Kidney (tissue), 14 donors: ENCODE results near the gene HES4. TPM values are rescaled to one million over a fixed set of nuclear protein-coding genes. Genes with fewer than 3 reads are reported as not detected.
A peak's percentile ranks its signal among the peaks of the same experiment; 100 is the strongest.

ENCODE experiments used
- DNase-seq, 5 donors: peaks; one replicate each; pipeline ENCODE4 v3.0.0-alpha.2; 2013 to 2020
- FAIRE-seq: peaks from 2 replicates; lab custom pipeline; 2012; peaks lifted over from hg19 to GRCh38; lab: Jason Lieb, UNC
- H3K27ac ChIP-seq, 2 donors: one replicate each; pipeline ENCODE4 v1.7.0; 2013; ENCODE audit warnings: low read depth in 2 of 2, low read length in 2 of 2, inconsistent platforms in 1 of 2
- H3K27me3 ChIP-seq: one replicate; pipeline ENCODE4 v1.7.1; 2013; ENCODE audit warnings: low read length, inconsistent platforms; ENCODE audit not compliant: control insufficient read depth, insufficient read depth
- H3K36me3 ChIP-seq, 3 donors: one replicate each; pipeline versions ENCODE4 v1.7.0 to v1.7.1; 2013; ENCODE audit warnings: low read length in 3 of 3, control low read depth in 1 of 3, inconsistent platforms in 1 of 3; ENCODE audit not compliant: insufficient read depth in 3 of 3, control insufficient read depth in 2 of 3
- H3K4me1 ChIP-seq, 3 donors: one replicate each; pipeline versions ENCODE4 v1.7.0 to v1.7.1; 2013; ENCODE audit warnings: low read length in 3 of 3, inconsistent platforms in 1 of 3, low read depth in 1 of 3; ENCODE audit not compliant: control insufficient read depth in 2 of 3, insufficient read depth in 2 of 3
- H3K4me3 ChIP-seq, 3 donors: one replicate each; pipeline versions ENCODE4 v1.7.0 to v1.8.1; 2013; ENCODE audit warnings: low read length in 3 of 3, control low read depth in 1 of 3, inconsistent platforms in 1 of 3
- H3K9ac ChIP-seq, 3 donors: one replicate each; pipeline versions ENCODE4 v1.7.0 to v1.7.1; 2013; ENCODE audit warnings: low read length in 3 of 3, control low read depth in 1 of 3, inconsistent platforms in 1 of 3
- H3K9me3 ChIP-seq, 3 donors: one replicate each; pipeline versions ENCODE4 v1.7.0 to v1.7.1; 2013; ENCODE audit warnings: low read length in 3 of 3, control low read depth in 1 of 3, inconsistent platforms in 1 of 3; ENCODE audit not compliant: control insufficient read depth in 2 of 3, insufficient read depth in 1 of 3
- intact Hi-C: fragments of 100-400 bp; cut with DNase I; formaldehyde crosslinking; loops from one replicate; pipeline ENCODE4 v1.11.1; 2022
- polyA plus RNA-seq: library from polyadenylated mRNA; stranded (reverse); fragments of 350-450 nt; fragmentation: Illumina TruSeq; extraction: RNeasy Lipid Tissue Mini Kit (QIAGEN cat#74804); gene quantifications from one replicate; pipeline ENCODE4 v1.2.3, GENCODE V29; 2014; ENCODE audit warnings: low read depth, low replicate concordance; ENCODE audit not compliant: insufficient read depth
- total RNA-seq: library from RNA; stranded (reverse); fragmentation: NEBNext Ultra II Directional; extraction: Animal tissue kit (Norgen Biotek cat#: 25700); gene quantifications from one replicate; pipeline ENCODE4 v1.2.1, GENCODE V29; 2021
- TF ChIP-seq, protein P1 (sequence below): IDR thresholded peaks from 3 replicates; pipeline ENCODE4 v1.5.1; 2012; ENCODE audit warnings: mild to moderate bottlenecking, moderate library complexity, borderline replicate concordance; ENCODE audit not compliant: insufficient read depth; ENCODE audit errors: extremely low read depth
- donor health status: control.
- donor health status: control.
- donor health status: control.
- donor health status: control.
- donor health status: control.
- donor health status: DM: yes; HTN: yes; CAD: no.
- donor health status: Normal renal cell carcinoma (clear cell type).

Gene HES4
- total and polyA plus RNA-seq, 2 donors from 2014 or later: 15.8 to 32.0 TPM

- H3K4me3 ChIP-seq: no peak overlapping the region
- peaks cover 9% of the 10 kb centered on the region for H3K27me3 ChIP-seq
- no peak overlapping the region for H3K27ac ChIP-seq
- no peaks in the 10 kb centered on the region for H3K36me3 ChIP-seq
- peaks cover 0 to 9% (median 0%) of the 10 kb centered on the region in 3 donors for H3K4me1 ChIP-seq
- no peak overlapping the region for H3K9ac ChIP-seq
- TF ChIP-seq, protein P1, sequence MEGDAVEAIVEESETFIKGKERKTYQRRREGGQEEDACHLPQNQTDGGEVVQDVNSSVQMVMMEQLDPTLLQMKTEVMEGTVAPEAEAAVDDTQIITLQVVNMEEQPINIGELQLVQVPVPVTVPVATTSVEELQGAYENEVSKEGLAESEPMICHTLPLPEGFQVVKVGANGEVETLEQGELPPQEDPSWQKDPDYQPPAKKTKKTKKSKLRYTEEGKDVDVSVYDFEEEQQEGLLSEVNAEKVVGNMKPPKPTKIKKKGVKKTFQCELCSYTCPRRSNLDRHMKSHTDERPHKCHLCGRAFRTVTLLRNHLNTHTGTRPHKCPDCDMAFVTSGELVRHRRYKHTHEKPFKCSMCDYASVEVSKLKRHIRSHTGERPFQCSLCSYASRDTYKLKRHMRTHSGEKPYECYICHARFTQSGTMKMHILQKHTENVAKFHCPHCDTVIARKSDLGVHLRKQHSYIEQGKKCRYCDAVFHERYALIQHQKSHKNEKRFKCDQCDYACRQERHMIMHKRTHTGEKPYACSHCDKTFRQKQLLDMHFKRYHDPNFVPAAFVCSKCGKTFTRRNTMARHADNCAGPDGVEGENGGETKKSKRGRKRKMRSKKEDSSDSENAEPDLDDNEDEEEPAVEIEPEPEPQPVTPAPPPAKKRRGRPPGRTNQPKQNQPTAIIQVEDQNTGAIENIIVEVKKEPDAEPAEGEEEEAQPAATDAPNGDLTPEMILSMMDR: no peak
- FAIRE-seq (no peak), DNase-seq (no peak)
- intact Hi-C loops: no loop called here
- no peaks in the 10 kb centered on the region for H3K9me3 ChIP-seq
Observed at GRCh38 chr1:971751-972506, 28.0 kb downstream of the HES4 start.

DNA sequence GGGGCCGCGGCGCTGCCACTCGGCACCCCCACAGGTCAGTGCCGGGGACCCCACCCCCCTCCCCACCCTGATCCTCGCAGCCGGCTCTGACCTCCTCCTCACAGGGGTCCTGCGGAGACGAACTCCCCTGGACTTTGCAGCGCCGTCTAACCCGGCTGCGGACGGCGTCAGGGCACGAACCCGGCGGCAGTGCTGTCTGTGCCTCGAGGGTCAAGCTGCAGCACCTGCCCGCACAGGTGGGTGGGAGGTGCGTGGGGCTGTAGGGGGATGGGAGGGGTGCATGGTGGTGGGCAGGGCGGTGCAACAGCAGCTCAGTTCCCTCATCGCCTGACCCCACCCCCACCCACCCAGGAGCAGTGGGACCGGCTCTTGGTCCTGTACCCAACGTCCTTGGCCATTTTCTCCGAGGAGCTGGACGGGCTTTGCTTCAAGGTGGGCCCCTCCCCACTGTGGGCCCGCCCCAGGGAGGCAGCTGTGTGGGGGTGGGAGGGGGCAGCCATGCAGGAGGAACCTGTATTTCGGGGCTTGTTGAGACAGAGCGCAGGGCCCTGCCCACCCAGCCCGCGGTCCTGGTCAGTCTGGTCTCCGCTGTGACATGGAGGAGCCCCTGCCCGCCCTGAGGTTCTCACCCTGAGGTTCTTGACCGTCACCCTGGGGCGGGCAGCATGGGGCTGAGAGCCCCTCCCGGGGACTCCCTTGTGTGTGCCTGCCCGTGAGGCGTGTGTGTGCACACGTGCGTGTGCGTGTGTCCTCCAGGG is 28.7 kb downstream of the HES4 start:
- Histone ChIP-seq H3K4me1 (peaks cover 0 to 11% (median 0%) of the 10 kb centered on the region in 3 donors), H3K9me3 (no peaks in the 10 kb centered on the region), H3K27me3 (peaks cover 9% of the 10 kb centered on the region), H3K9ac (no peak overlapping the region), H3K4me3 (no peak overlapping the region), H3K36me3 (no peaks in the 10 kb centered on the region), H3K27ac (no peak overlapping the region)
- no peak for FAIRE-seq
- DNase-seq: peak in 1 of 5 donors; percentile 58
- TF ChIP-seq, protein P1: no peak
- intact Hi-C loops: no loop called here

GRCh38 chr1:970242-970972 is 29.5 kb downstream of the HES4 start:
- no peak overlapping the region for H3K9ac ChIP-seq
- TF ChIP-seq, protein P1: no peak
- H3K4me1 ChIP-seq: peaks cover 0 to 7% (median 0%) of the 10 kb centered on the region in 3 donors
- no peak overlapping the region for H3K4me3 ChIP-seq
- peaks cover 9% of the 10 kb centered on the region for H3K27me3 ChIP-seq
- no peaks in the 10 kb centered on the region for H3K36me3 ChIP-seq
- peak in 2 of 5 donors; percentile 32 to 53 for DNase-seq
- no peak overlapping the region for H3K27ac ChIP-seq
- intact Hi-C loops: no loop called here
- FAIRE-seq: no peak
- no peaks in the 10 kb centered on the region for H3K9me3 ChIP-seq
